ENCODE data around the gene SCG5. TPM values are rescaled to one million over a fixed set of nuclear protein-coding genes. Genes with fewer than 3 reads are reported as not detected.
A peak's percentile ranks its signal among the peaks of the same experiment; 100 is the strongest.
"Not testable (repeated sequence)": the region's sequence is repeated elsewhere in the genome, so short reads cannot be mapped to it uniquely, and the experiment has no call there.

SCG5 gene, protein sequence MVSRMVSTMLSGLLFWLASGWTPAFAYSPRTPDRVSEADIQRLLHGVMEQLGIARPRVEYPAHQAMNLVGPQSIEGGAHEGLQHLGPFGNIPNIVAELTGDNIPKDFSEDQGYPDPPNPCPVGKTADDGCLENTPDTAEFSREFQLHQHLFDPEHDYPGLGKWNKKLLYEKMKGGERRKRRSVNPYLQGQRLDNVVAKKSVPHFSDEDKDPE
- not detected for total RNA-seq

DNA sequence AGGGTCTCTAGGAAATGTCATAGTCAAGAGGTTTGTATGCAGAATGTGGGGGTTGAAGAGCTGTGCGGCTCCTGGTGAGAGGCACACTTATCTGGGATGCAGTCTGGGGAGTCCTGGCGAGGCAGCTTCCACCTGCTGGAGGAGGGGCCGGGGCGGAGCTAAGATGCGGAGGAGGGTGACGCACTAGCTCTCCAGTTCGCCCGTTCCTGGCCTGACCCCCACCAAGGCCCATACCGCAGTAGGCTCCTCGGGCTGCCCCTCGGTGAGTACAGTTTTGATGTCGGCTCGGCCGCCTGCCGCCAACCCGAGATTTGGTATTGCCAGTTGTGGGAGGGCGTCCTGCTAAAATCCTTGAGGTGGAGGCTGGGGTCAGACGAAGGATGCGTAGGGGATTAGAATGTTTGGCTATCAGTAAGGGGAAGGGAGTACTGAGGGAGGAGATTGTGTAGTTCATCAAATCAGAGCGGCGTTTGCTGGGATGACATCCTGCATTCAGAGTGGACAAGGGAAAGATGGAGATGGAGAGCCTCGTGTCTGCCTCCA is at the start of gene SCG5:
Gene SCG5, plus strand, starts transcription at position 194 of the 543 bp plus-strand sequence. CDS start 1,883 bp downstream, outside the sequence.
- peaks cover 6% of the 10 kb centered on the region for H3K27me3 ChIP-seq
- H3K4me1 ChIP-seq: no peaks in the 10 kb centered on the region
- no peaks in the 10 kb centered on the region for H3K9me3 ChIP-seq
- H3K27ac ChIP-seq: no peak within 1 kb of the TSS
- TF ChIP-seq POLR2A (IDR thresholded peaks at IDR 0.05): no peak
- TF ChIP-seq POLR2AphosphoS5 (IDR thresholded peaks at IDR 0.05): no peak
- H3K36me3 ChIP-seq: no peaks in the 10 kb centered on the region
- peak within 1 kb of the TSS; percentile 23 for H3K4me3 ChIP-seq
- 35% methylated on average over 22 of the region's 22 CpGs for WGBS
- DNase-seq (ENCODE audit: low spot score in 2 of 2): no peak

DNA sequence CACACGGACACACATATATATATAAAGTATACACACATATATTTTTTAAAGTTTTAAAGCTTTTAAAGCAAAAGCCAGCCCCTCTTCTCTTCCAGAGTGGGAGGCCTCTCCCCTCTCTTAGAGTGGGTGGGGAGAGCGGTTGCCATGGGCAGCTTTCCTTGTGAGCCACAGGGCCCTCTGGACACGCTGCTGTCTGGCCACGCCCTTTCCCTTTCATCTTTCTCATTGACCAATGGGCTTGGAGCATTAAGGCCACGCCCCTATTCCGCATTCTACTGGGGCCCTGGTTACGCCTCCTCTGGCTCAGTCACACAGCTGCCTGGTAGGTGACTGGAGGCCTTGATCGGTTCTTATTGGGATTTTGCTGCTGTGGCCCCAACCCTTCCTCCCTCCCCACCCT is 48.4 kb upstream of the SCG5 start, which contains the start of gene GOLGA8N:
Gene GOLGA8N, plus strand, starts transcription at position 306 of the 400 bp plus-strand sequence.
- not testable (repeated sequence) for H3K36me3 ChIP-seq; H3K27ac ChIP-seq; DNase-seq (ENCODE audit: low spot score in 2 of 2); H3K9me3 ChIP-seq; H3K4me3 ChIP-seq; H3K4me1 ChIP-seq; H3K27me3 ChIP-seq
- 87% methylated on average over 6 of the region's 8 CpGs for WGBS

DNA sequence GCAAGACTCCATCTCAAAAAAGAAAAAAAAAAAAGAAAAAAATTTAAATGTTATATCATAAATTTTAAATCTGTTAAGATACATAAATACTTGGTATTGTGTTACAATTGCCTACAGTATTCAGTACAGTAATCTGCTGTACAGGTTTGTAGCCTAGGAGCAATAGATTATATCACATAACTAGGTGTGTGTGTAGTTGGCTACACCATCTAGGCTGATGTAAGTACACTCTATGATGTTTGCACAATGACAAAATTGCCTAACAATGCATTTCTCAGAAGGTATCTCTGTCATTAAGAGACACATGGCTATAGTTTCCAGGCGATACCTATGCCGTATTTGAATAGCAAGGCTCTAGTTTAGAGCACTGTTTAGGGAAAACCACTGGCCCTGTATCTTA is 32.0 kb upstream of the SCG5 start:
- H3K4me3 ChIP-seq; DNase-seq (ENCODE audit: low spot score in 2 of 2); H3K4me1 ChIP-seq; H3K36me3 ChIP-seq; H3K27me3 ChIP-seq; H3K27ac ChIP-seq; H3K9me3 ChIP-seq: not testable (repeated sequence)
- 80% methylated on average over 2 of the region's 2 CpGs for WGBS

DNA sequence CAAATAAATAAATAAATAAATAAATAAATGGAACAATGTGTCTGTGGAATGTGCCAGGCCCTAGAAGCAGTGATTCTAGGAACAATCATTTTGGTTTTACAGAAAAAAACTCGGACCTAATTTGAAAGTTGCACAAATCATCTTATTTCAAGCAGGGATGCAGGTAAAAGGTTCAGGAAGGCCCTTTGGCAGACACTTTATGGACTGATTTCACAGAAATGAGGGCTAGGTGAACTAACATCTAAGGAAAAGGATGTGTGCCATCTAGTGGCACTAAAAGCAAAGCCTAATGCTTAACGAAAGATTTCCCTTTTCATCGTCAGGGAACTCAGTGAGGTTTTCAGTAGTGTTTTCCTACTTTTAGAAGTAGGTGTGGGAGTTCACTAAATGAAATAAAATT is 30.8 kb upstream of the SCG5 start:
- not testable (repeated sequence) for DNase-seq (ENCODE audit: low spot score in 2 of 2)

DNA sequence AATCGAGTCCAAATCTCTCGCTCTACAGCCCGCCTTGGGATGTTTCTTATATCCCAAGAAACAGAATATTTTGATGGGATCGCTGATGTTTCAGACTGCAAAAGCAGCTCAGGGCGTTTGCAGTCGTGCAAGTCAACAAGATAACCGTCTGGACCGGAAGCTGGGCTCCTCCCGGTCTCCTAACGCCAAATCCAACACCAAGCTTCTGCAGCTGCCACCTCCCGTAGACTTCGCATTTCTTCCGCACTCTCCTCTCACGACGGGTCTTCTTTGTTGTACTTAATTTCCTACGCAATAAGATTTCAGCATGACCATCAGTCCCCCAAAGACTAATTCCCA is 26.8 kb upstream of the SCG5 start:
- WGBS: 0% methylated on average over 5 of the region's 16 CpGs
- Histone ChIP-seq H3K27ac (peak overlapping the region; percentile 70), H3K4me3 (peak overlapping the region; percentile 59)
- H3K27me3 ChIP-seq, H3K9me3 ChIP-seq, H3K36me3 ChIP-seq, H3K4me1 ChIP-seq: not testable (repeated sequence)
- peak in 1 of 2 donors; percentile 71 for DNase-seq (ENCODE audit: low spot score in 2 of 2)

More for the DNA sequence above, 30.8 kb upstream of the SCG5 start:
- H3K27ac ChIP-seq, H3K27me3 ChIP-seq, H3K36me3 ChIP-seq, H3K9me3 ChIP-seq, H3K4me3 ChIP-seq, H3K4me1 ChIP-seq: not testable (repeated sequence)
- WGBS: 10% methylated on average over 1 of the region's 3 CpGs

DNA sequence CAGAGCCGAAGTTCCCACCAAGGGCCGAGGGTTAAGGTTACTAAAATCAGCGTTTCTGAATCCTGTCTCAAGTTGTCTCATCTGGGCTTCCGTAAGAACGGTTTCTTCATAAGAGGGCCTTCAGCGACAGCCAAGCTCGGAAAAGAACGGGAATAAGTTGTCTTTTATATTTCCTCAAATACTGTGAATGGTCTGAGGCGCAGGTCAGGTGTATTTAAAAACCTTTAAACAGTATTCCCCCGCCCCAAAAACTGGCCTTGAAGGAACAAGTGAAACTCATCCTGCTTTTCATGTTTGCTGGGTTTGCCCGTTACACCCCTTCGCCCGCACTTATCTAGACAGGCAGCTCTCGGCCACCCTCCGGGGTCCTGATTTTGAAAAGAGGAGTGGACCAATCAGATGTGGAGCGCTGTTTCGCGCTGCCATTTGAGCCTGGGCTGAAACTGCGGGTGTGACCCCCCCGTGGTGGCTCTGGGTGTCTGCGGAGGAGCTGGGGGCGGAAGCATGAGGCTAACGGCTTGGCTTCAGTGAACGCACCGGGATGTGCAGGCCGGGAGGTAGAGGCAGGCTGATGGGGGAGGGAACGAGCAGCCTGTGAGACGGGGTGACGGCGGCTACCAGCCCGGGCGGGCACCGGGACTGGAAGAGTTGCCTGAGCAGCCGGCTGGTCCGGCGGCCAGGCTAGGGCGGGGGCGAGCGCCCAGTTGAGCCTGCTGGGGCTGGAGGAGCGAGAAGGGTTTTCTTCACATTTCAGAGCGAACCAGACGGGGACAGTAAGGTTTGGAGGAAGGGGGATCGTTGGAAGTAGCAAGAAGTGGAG is 26.2 kb upstream of the SCG5 start, which contains the start of gene ARHGAP11A:
Gene ARHGAP11A, plus strand, starts transcription at position 454 of the 820 bp plus-strand sequence. CDS start 708 bp downstream, outside the sequence.
- H3K36me3 ChIP-seq: not testable (repeated sequence)

DNA sequence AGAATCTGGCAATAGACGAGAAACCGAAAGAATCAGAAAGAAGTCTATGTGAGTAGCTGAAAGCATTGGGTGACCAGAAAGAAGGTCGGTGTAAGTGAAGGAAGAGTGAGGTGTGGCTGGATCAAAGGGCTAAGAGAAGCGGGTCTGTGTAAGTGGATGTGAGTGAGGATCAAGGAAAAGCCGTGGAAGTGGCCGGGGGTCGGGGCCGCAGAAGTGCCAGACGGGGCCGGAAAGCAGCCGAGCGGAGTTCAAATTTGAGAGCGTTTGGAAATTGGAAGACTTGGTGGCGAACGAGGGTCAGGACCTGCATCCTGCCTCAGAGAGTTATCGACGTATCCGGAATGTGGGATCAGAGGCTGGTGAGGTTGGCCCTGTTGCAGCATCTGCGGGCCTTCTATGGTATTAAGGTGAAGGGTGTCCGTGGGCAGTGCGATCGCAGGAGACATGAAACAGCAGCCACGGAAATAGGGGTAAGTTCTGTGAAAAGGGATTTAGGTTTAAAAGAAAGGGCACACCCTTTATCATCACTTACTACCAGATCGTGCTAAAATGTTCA is 25.6 kb upstream of the SCG5 start:
- not testable (repeated sequence) for H3K27ac ChIP-seq; H3K9me3 ChIP-seq; H3K27me3 ChIP-seq; H3K36me3 ChIP-seq; H3K4me1 ChIP-seq; DNase-seq (ENCODE audit: low spot score in 2 of 2)
- H3K4me3 ChIP-seq: peak overlapping the region; percentile 59
- WGBS: under 1% methylated on average over 24 of the region's 24 CpGs

More for the DNA sequence above, 26.2 kb upstream of the SCG5 start, which contains the start of gene ARHGAP11A:
- peak; percentile 79 to 82 for DNase-seq (ENCODE audit: low spot score in 2 of 2)
- WGBS: 0% methylated on average over 16 of the region's 43 CpGs
- not testable (repeated sequence) for H3K4me1 ChIP-seq, H3K9me3 ChIP-seq, H3K27me3 ChIP-seq
- Histone ChIP-seq H3K4me3 (peak within 1 kb of the TSS; percentile 59), H3K27ac (peak within 1 kb of the TSS; percentile 70)

DNA sequence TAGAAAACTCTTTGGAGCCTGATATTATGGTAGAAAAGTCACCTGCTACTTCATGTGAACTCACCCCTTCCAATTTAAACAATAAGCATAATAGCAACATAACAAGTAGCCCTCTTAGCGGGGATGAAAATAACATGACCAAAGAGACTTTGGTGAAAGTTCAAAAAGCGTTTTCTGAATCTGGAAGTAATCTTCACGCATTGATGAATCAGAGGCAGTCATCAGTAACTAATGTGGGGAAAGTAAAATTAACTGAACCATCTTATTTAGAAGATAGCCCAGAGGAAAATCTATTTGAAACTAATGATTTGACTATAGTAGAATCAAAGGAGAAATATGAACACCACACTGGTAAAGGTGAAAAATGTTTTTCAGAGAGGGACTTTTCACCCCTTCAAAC is 5.1 kb upstream of the SCG5 start:
- H3K27me3 ChIP-seq: no peaks in the 10 kb centered on the region
- DNase-seq (ENCODE audit: low spot score in 2 of 2): no peak
- no peaks in the 10 kb centered on the region for H3K9me3 ChIP-seq
- H3K36me3 ChIP-seq: peaks cover 7% of the 10 kb centered on the region
- TF ChIP-seq POLR2A (IDR thresholded peaks at IDR 0.05) (no peak), EP300 (IDR thresholded peaks at IDR 0.05) (no peak), POLR2AphosphoS5 (IDR thresholded peaks at IDR 0.05) (no peak)
- TF ChIP-seq, protein P1, sequence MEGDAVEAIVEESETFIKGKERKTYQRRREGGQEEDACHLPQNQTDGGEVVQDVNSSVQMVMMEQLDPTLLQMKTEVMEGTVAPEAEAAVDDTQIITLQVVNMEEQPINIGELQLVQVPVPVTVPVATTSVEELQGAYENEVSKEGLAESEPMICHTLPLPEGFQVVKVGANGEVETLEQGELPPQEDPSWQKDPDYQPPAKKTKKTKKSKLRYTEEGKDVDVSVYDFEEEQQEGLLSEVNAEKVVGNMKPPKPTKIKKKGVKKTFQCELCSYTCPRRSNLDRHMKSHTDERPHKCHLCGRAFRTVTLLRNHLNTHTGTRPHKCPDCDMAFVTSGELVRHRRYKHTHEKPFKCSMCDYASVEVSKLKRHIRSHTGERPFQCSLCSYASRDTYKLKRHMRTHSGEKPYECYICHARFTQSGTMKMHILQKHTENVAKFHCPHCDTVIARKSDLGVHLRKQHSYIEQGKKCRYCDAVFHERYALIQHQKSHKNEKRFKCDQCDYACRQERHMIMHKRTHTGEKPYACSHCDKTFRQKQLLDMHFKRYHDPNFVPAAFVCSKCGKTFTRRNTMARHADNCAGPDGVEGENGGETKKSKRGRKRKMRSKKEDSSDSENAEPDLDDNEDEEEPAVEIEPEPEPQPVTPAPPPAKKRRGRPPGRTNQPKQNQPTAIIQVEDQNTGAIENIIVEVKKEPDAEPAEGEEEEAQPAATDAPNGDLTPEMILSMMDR (IDR thresholded peaks at IDR 0.05): no peak
- 87% methylated on average over 3 of the region's 3 CpGs for WGBS
- no peak overlapping the region for H3K27ac ChIP-seq
- no peaks in the 10 kb centered on the region for H3K4me1 ChIP-seq
- no peak overlapping the region for H3K4me3 ChIP-seq

Data from suprapubic skin (tissue), 4 donors.